ENCODE results near the gene TSC22D1.

TSC22D1 gene

DNA sequence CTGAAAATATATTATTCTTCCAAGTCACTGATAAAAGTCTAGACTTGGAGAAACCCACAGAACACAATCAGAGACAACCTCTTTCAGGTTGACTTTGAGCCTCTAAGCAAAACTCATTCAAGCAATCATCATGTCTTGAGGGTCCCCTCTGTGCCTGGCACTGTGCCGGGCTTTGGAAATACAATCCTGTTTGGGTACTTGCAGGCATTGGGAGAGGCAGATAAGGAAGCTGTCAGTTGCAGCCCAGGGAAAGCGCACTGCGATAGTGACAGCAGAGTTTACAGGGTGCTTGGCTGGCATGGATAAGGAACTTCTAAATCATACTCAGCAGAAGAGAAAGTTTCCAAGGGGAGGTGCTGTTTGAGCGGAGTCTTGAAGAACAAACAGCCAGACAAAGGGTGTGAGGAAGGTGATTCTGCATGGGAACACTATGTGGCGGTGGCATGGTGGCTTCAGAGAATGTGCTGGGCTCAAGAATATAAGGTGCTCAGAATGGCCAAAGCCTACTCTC, 193.4 kb downstream of the TSC22D1 start:
- DNase-seq (ENCODE audit: low read depth in 2 of 2): no peak
